Stimulated activated CD4-positive, alpha-beta T cell treated with anti-CD3 and anti-CD28 coated beads, TNF-alpha, amount 100 ng/mL, for 48 hours (primary cell): Measurements from ENCODE around the gene RTP4.
A peak's percentile ranks its signal among the peaks of the same experiment; 100 is the strongest.

ENCODE experiments used
- DNase-seq, 3 donors: peaks; one replicate each; pipeline ENCODE4 v3.0.0-alpha.2; 2020; ENCODE audit warnings: low read depth in 3 of 3

RTP4 gene, protein sequence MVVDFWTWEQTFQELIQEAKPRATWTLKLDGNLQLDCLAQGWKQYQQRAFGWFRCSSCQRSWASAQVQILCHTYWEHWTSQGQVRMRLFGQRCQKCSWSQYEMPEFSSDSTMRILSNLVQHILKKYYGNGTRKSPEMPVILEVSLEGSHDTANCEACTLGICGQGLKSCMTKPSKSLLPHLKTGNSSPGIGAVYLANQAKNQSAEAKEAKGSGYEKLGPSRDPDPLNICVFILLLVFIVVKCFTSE

GRCh38 chr3:187368251-187369088 is at the start of gene RTP4:
TSS of gene RTP4 (plus strand) at chr3:187368385. CDS start at chr3:187368442, 57 bp downstream.
- peak; percentile 7 to 34 (median 12) for DNase-seq

- peak in 2 of 3 donors; percentile 2 to 15 for DNase-seq
These were observed 49.2 kb upstream of the RTP4 start for GRCh38 chr3:187318819-187319616.

- DNase-seq = peak; percentile 23 to 39 (median 33)
These were observed 48.4 kb upstream of the RTP4 start for GRCh38 chr3:187319699-187320302.

DNA sequence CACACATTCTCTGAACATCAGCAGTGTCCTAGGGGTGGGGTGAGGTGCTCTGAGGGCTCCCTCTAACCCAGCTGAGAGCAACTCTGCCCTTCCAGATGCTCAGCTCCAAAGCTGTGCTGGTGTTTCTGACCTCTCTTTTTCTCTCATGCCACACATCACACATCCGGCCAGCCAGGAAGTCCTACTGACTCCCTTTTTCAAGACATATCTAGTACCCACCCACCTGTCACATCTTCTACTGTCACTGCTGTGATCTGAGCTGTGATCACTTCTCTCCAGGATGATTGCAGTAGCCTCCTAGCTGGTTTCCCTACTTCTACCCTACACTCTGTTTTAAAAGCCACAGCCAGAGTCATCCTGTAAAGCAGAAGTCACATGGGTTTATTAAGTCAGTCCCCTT is 46.4 kb upstream of the RTP4 start:
- DNase-seq = no peak

- DNase-seq = no peak
These were observed 45.9 kb upstream of the RTP4 start for GRCh38 chr3:187322291-187322690.

DNA sequence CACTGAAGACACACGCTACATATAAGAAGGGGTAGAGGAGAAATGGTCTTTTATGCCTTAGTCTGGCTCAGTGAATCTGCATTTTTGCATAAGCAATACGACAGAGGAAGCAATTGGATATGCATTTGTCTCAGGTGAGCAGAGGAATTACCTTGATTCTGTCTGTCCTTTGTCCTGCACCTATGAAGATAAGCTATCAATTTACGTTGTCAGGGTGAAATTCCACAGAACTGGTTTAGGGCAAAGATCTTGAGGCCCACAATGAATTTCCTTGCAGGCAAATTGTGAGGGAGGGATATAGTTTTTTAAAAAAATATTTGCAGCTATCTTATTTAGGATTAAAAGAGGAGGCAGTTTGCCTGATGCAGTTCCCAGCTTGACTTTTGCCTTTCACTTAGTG is 45.1 kb upstream of the RTP4 start:
- no peak for DNase-seq

DNA sequence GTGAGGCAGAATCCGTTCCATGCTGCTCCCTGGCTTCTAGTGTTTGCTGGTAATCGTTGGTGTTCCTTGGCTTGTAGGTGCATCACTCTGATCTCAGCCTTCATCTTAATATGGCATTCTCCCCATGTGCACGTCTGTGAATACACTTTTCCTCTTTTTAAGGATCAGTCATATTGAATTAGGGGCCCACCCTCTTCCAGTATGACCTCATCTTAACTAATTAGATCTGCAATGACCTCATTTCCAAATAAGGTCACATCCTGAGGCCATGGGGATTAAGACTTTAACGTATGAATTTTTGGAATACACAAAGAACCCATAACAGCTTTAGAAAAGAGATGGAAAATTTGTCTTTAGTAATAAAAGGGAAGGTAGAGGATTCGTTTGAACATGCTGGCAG is 42.6 kb upstream of the RTP4 start:
- no peak for DNase-seq

DNA sequence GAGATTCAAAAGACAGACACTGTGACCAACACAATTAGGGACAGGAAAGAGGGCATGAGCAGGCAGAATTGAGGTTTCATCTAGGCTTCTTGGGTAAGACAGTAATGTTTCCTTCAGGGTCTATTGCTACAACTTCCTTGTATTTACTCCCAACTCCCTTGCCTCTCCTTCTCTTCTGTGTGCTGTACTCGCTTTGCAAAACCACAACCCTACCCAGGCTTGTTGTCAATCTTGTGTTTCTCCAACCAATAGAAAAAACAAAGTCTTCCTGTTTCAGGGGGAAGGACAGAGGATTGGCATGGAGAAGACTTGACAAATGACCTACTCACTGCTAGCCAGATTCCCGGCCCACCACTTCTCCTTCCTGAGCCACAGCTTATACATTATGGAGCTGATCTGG is 40.3 kb upstream of the RTP4 start:
- DNase-seq = no peak

DNA sequence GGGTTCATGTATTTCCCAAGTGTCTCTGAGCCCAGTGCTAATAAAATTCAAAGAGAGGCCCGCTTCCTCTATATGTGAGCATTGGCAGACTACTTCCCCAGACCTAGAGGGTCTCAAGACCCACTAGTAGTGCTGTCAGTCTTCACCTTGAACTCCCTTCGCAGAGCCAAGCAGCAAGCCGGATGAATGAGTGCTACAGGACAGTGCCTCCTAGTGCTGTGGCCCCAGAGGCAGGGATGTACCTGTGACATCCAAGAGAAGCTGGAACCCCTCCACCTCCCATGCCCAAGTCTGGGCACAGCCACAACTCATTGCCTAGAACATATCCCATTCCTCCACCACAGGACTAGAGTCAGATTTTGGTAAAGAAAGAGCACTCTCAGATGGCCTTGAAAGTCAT is 39.5 kb upstream of the RTP4 start:
- no peak for DNase-seq

DNA sequence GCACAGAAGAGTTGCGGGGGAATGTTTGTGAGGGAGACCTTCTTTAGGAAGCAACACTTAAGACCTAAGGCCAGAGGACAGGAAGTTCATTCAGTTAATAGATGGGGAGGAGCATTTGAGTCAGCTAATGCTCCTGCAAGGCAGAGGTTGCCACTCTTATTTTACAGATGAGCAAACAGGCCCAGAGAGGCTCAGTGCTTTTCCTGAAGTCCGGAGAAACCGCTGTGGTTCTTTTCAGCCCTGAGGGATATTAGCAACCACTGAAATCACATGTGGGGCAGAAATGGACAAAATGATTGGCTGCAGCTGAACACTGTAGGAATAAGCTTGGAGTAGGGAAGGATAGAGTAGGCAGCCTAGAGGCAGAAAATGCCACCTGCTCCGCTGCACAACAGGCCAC is 33.3 kb upstream of the RTP4 start:
- no peak for DNase-seq

DNA sequence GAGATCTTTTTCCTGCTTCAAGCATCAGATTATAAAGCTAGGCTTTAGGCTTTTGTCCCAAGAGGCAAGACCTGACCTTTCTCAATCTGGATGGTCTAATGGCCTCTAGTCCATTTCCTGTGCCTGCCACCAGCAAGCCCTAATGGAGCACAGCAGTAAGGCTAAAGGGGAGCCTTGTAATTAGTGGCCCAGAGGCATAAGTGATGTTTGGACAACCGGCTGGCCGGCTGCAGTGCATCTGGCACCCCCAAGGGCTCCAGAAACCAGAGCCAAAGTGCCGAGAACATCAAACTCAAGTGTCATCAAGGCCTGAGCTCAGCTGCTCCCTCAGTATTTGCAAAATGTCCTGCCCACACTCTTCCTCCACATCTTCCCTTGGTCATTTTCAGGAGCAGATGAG is 31.9 kb upstream of the RTP4 start:
- no peak for DNase-seq

GRCh38 chr3:187340578-187340977 is 27.6 kb upstream of the RTP4 start:
- DNase-seq = no peak

DNA sequence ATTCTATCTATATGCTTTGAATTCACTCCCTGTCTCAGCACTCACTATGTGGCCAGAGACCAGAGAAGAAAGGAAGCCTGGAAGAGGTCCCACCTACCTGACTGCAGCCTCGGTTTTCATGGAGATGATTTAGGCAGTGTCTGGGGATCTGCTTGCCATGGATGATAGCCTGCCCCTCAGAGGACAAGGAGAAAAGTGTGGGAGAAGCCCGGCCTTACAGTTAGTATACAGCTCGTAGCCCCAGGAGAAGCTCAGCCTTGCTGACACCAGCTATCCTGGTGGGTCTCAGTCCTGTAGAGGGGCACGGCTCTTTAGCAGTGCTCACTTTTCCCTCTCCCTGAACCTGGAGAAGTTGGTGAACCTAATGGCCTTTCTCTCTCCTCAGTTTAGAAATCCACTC is 25.9 kb upstream of the RTP4 start:
- DNase-seq = no peak

- DNase-seq = no peak
These were observed 24.5 kb upstream of the RTP4 start for GRCh38 chr3:187343670-187344069.

- DNase-seq = no peak
These were observed 15.3 kb upstream of the RTP4 start for GRCh38 chr3:187352581-187353575.

- no peak for DNase-seq
These were observed 10.1 kb upstream of the RTP4 start for GRCh38 chr3:187358068-187358467.

DNA sequence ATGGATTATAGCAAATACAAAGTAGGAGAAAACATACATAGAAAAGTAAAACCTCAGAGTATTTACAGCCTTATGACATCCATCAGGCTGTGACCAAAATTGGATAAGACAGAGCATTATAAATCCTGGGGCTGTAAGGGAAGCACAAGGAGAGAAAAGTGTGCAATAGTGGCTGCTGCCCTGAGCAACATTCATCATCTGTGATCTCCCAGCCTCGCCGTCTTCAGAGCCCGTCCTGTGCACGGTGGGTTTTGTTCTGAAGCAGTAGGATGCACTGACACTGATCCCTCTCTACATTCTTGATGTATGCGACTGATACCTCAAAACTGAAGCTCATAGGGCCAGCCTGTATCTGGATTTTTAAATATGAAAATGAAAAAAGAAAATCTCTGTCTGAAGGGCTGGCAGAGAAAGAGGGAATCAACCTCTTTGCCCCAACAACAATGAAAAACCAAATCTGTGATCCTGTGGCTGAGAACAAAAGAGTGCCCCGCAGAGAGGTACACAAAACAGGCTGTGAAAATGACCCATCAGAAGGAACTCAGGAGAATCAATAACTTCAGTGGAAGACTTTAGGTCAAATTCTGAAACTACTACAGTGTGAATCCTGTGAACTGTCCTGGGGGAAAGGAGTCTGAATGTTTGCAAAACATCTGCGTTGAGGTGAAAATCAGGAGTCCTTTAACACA is 8.2 kb upstream of the RTP4 start:
- DNase-seq = no peak

GRCh38 chr3:187360596-187360995 is 7.6 kb upstream of the RTP4 start:
- no peak for DNase-seq

DNA sequence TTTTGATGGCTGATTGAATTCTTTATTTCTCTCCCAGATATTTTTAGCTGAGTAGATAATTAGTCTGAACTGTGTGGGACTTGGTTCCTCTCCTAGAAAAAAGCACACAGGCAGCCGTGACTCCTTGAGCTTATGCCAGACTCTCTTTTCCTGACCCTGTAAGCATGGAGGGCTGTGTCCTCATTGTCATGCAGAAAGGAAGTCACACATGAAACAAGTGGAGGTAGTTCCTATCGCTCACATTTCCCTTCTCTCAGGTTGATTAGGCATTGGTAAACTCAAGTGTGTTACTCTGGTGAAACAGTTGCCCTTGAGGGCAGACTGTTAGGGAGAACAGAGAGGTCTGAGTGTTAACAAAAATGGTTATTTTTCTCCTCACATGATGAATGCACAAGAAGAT is 6.3 kb upstream of the RTP4 start:
- no peak for DNase-seq

DNA sequence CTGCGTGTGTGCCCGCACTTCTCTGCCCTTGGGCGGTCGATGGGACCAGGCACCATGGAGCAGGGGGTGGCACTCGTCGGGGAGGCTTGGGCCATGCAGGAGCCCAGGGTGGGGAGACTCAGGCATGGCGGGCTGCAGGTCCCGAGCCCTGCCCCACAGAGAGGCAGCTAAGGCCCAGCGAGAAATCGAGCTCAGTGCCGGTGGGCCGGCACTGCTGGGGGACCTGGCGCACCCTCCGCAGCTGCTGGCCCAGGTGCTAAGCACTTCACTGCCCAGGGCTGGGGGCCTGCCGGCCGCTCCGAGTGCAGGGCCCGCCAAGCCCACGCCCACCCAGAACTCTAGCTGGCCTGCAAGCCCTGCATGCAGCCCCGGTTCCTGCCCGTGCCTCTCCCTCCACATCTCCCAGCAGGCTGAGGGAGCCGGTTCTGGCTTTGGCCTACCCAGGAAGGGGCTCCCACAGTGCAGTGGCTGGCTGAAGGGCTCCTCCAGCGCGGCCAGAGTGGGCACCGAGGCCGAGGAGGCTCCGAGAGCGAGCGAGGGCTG is 553 bp upstream of the RTP4 start:
- DNase-seq = no peak
